Activated CD4-positive, CD25-positive, alpha-beta regulatory T cell treated with anti-CD3 and anti-CD28 coated beads, Interleukin-2, amount 50 U/mL, for 16 hours (primary cell): ENCODE data around the gene ST8SIA1.

Experiments
- DNase-seq: peaks from one replicate; pipeline ENCODE4 v3.0.0-alpha.2; 2020; ENCODE audit warnings: low read depth, low spot score

ST8SIA1 gene

GRCh38 chr12:22329621-22330020, 4.9 kb downstream of the ST8SIA1 start:
- DNase-seq = no peak

- no peak for DNase-seq
Observed at GRCh38 chr12:22325218-22325617, 9.3 kb downstream of the ST8SIA1 start.

- no peak for DNase-seq
Observed at GRCh38 chr12:22322091-22322490, 12.4 kb downstream of the ST8SIA1 start.

- DNase-seq = no peak
Observed at GRCh38 chr12:22321638-22322037, 12.9 kb downstream of the ST8SIA1 start.

- DNase-seq = no peak
Observed at GRCh38 chr12:22321018-22321605, 13.4 kb downstream of the ST8SIA1 start.

- DNase-seq = no peak
Observed at GRCh38 chr12:22318108-22318737, 16.3 kb downstream of the ST8SIA1 start.

GRCh38 chr12:22313963-22314330, 20.6 kb downstream of the ST8SIA1 start:
- DNase-seq = no peak

- no peak for DNase-seq
Observed at GRCh38 chr12:22313286-22313962, 21.1 kb downstream of the ST8SIA1 start.

GRCh38 chr12:22312336-22312735, 22.2 kb downstream of the ST8SIA1 start:
- DNase-seq = no peak

GRCh38 chr12:22310709-22311108, 23.8 kb downstream of the ST8SIA1 start:
- no peak for DNase-seq

- DNase-seq = no peak
Observed at GRCh38 chr12:22310275-22310674, 24.2 kb downstream of the ST8SIA1 start.

GRCh38 chr12:22307811-22308210, 26.7 kb downstream of the ST8SIA1 start:
- DNase-seq = no peak

GRCh38 chr12:22306311-22306710, 28.2 kb downstream of the ST8SIA1 start:
- DNase-seq = no peak

- no peak for DNase-seq
Observed at GRCh38 chr12:22304341-22304740, 30.2 kb downstream of the ST8SIA1 start.

GRCh38 chr12:22299294-22299912, 35.1 kb downstream of the ST8SIA1 start:
- DNase-seq = no peak

- no peak for DNase-seq
Observed at GRCh38 chr12:22289250-22289649, 45.3 kb downstream of the ST8SIA1 start.

GRCh38 chr12:22287776-22288621, 46.5 kb downstream of the ST8SIA1 start:
- no peak for DNase-seq

GRCh38 chr12:22287101-22287500, 47.4 kb downstream of the ST8SIA1 start:
- DNase-seq = no peak

GRCh38 chr12:22286569-22286968, 47.9 kb downstream of the ST8SIA1 start:
- no peak for DNase-seq

GRCh38 chr12:22285846-22286245, 48.7 kb downstream of the ST8SIA1 start:
- no peak for DNase-seq

- DNase-seq = no peak
Observed at GRCh38 chr12:22284871-22285270, 49.6 kb downstream of the ST8SIA1 start.

- no peak for DNase-seq
Observed at GRCh38 chr12:22283508-22283907, 51.0 kb downstream of the ST8SIA1 start.
